Lower leg skin (tissue), 4 donors: ENCODE measurements around the gene LMO3. TPM values are rescaled to one million over a fixed set of nuclear protein-coding genes. Genes with fewer than 3 reads are reported as not detected.

Experiments
- DNase-seq, 2 donors: peaks; one replicate each; pipeline ENCODE4 v3.0.0-alpha.2; 2019; ENCODE audit warnings: low spot score in 2 of 2
- H3K4me3 ChIP-seq: fragments of 200-600 bp; sonication (generic); 2 replicates; pipeline ENCODE4 v1.5.1; 2017; ENCODE audit warnings: mild to moderate bottlenecking, low read depth; ENCODE audit not compliant: poor library complexity, severe bottlenecking
- CTCF ChIP-seq, 3 donors: fragments of 450-650 bp; IDR thresholded peaks; one replicate each; pipeline ENCODE4 v1.5.1; 2016; ENCODE audit warnings: antibody characterized with exemption in 3 of 3, mild to moderate bottlenecking in 3 of 3, moderate library complexity in 2 of 3
- POLR2A ChIP-seq, 2 donors: fragments of 450-650 bp; IDR thresholded peaks; one replicate each; pipeline ENCODE4 v1.6.1; 2016 to 2017; ENCODE audit warnings: antibody characterized with exemption in 2 of 2, mild to moderate bottlenecking in 1 of 2, moderate library complexity in 1 of 2
- WGBS, 2 donors: methylation state at CpG; one replicate each; pipeline ENCODE4 v1.1.5; 2018; 5-methylcytosine and 5-hydroxymethylcytosine counted together
- intact Hi-C: fragments of 100-400 bp; cut with DNase I; formaldehyde crosslinking; loops from one replicate; pipeline ENCODE4 v1.15.0; 2023; ENCODE audit warnings: low total_unique reads
- total RNA-seq, 4 donors: library from RNA; depleted of rRNA; stranded (reverse); fragments of >200 nt; gene quantifications; one replicate each; pipeline ENCODE4 v1.1.0, GENCODE V29; 2016

The LMO3 gene
- total RNA-seq, 4 donors from 2014 or later: 1.7 to 5.8 (median 3.4) TPM

- TF ChIP-seq CTCF (IDR thresholded peaks at IDR 0.05) (no peak), POLR2A (IDR thresholded peaks at IDR 0.05) (no peak)
- DNase-seq: no peak
- no peak overlapping the region for H3K4me3 ChIP-seq
- 50 to 55% methylated on average over 3 of the region's 3 CpGs for WGBS, 2 donors
- intact Hi-C loops: no loop called here
Measured at GRCh38 chr12:16587110-16587453, 18.9 kb downstream of the LMO3 start.

GRCh38 chr12:16586350-16587109, 19.4 kb downstream of the LMO3 start:
- H3K4me3 ChIP-seq: no peak overlapping the region
- 77 to 83% methylated on average over 8 of the region's 8 CpGs for WGBS, 2 donors
- DNase-seq: no peak
- intact Hi-C loops: no loop called here
- TF ChIP-seq POLR2A (IDR thresholded peaks at IDR 0.05): no peak
- TF ChIP-seq CTCF (IDR thresholded peaks at IDR 0.05): no peak

- intact Hi-C loops: no loop called here
- no peak for DNase-seq
- H3K4me3 ChIP-seq: no peak overlapping the region
- no peak for TF ChIP-seq CTCF (IDR thresholded peaks at IDR 0.05)
- 90 to 91% methylated on average over 2 of the region's 2 CpGs for WGBS, 2 donors
Measured at GRCh38 chr12:16585781-16586180, 20.2 kb downstream of the LMO3 start.

GRCh38 chr12:16583969-16584745, 21.8 kb downstream of the LMO3 start:
- no peak overlapping the region for H3K4me3 ChIP-seq
- WGBS, 2 donors: 72% methylated on average over 4 of the region's 4 CpGs
- no peak for TF ChIP-seq POLR2A (IDR thresholded peaks at IDR 0.05)
- no peak for TF ChIP-seq CTCF (IDR thresholded peaks at IDR 0.05)
- intact Hi-C loops: no loop called here
- no peak for DNase-seq

GRCh38 chr12:16581416-16581815, 24.5 kb downstream of the LMO3 start:
- no peak for DNase-seq
- H3K4me3 ChIP-seq: no peak overlapping the region
- no peak for TF ChIP-seq POLR2A (IDR thresholded peaks at IDR 0.05)
- TF ChIP-seq CTCF (IDR thresholded peaks at IDR 0.05): no peak
- intact Hi-C loops: no loop called here
